NK-92 treated with Interleukin-12 subunit alpha and Interleukin-12 subunit beta, amount 100 ng/mL, for 24 hours (cell line): Measurements from ENCODE around the gene ZCCHC24.

ENCODE experiments used
- DNase-seq: peaks from one replicate; lab custom pipeline; 2025; lab: John Stamatoyannopoulos, UW

Gene ZCCHC24

DNA sequence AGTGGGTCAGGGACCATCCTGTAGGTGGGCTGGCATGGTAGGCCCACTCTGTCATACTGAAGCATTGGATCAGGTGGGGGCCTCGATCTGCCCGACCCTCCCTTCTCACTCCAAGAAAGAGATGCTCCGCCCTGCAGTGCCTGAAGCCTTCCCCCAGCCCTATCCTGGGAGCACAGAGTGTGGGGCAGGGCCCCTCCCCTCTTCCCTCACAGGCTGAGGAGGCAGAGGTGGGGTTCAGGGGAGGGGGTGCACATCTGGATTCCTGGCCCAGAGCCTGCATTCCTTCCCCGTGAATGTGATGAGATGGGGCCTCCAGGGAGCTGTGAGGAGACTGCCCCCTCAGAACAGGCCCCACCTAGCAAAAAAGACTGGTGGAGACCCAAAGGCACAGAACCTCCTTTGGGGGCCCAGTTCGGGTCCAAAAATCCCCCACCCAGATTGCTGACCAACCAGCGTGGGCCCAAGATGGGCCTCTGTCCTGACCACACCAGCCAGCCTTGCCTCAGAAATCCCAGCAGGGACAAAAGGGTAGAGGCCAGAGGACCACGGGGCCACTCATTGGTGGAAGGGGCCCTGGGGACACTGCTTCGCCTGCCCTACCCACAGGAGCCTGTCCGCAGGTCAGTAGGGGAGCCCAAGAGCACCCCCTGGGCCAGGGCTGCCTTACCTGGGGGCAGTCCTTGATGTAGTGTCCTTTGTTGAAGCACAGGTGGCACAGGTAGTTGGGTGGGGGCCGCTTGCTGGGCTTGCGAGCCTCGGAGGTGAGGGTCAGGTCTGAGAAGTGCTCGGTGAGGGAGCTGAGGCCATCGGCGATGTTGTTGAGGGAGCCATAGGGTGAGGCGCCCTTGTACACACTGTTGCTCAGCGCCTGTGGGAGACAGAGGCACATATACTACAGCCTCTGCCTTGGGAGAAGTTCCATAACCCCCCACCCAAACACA, 13.3 kb downstream of the ZCCHC24 start:
- DNase-seq, result no peak

DNA sequence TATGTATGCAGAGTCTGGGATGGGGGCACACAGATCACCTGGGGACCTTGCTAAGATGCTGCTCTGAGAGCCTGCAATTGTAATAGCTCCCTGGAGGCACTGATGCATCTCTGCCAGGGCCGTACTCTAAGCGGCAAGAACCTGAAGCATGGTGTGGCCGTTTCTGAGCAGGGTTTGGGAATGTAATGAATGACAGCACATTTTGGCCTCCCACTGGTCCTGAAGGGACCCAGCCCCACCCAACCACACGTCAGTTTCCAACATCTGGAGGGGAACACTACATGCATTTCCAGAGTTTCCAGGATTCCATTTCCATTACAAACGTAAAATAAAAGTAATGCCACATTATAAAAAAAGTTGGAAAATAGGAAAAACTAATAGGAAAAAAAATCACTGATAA, 14.0 kb downstream of the ZCCHC24 start:
- DNase-seq, result no peak

DNA sequence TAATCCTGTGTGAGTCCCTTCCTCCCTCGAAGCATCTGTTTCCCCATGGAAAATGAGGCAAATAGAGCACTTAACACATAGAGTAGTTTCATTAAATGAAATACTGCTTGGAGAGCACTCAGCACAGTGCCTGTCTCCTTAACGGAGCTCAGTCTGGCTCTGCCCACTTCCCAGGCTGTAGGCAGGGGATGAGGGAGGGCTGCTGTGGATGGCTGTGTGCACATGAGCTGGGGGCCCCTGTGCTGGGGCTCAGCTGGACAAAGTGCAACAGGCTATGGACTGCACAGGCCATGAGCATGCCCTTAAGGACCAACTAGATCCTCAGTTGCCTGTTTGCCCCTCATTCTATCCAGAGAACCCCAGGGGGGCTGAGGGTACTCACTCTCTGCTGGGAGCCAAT, 14.5 kb downstream of the ZCCHC24 start:
- no peak for DNase-seq

DNA sequence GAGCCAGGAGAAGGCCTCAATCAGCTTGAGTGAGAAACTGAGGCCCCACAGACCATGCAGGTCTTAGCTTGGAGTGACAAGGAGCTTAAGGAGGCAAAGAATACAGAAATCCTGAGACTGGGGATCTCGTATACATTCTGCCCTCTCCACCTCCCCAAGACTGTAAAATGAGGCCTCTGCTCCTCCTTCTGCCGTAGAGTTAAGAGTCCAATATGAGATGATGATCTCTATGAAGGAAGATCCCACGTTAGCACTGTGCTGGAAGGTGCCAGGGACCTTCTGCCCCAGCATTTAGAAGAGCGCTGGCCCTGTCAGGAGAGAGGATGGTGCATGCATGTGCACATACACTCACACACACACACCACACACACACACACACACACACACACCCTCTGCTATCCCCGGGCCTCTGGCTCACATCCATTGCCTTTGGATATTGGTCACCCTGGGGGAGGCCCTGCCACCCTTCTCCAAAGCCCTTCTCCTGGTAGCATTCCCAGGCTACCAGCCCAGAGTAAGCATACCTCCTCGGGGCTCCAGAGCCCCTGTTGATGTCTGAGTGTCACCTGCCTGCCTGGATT, 15.0 kb downstream of the ZCCHC24 start:
- DNase-seq, result no peak

GRCh38 chr10:79429751-79430150, 15.7 kb downstream of the ZCCHC24 start:
- DNase-seq, result no peak

- DNase-seq, result no peak
Measured at GRCh38 chr10:79427965-79428364, 17.5 kb downstream of the ZCCHC24 start.

DNA sequence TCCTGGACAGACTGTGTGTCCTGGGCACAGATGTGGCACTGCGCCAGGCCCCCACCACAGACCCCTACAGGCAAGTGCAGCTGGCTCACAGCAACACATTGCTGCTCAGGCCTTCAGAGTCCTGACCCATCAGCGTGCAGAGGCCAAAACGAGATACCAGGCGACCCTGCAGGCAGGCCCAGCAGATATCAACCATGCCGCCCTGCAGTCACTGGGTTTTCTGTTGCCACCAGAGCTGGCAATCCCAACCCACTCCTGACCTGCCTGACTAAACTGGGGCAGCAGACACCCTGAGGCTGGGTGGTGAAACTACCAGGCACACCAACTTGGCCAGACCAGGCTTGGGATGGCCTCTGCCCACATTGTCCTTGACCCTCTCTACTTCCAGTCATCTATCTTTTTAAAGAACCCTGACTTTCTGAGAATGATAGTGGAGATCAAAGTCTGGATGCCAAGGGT, 20.3 kb downstream of the ZCCHC24 start:
- no peak for DNase-seq

DNA sequence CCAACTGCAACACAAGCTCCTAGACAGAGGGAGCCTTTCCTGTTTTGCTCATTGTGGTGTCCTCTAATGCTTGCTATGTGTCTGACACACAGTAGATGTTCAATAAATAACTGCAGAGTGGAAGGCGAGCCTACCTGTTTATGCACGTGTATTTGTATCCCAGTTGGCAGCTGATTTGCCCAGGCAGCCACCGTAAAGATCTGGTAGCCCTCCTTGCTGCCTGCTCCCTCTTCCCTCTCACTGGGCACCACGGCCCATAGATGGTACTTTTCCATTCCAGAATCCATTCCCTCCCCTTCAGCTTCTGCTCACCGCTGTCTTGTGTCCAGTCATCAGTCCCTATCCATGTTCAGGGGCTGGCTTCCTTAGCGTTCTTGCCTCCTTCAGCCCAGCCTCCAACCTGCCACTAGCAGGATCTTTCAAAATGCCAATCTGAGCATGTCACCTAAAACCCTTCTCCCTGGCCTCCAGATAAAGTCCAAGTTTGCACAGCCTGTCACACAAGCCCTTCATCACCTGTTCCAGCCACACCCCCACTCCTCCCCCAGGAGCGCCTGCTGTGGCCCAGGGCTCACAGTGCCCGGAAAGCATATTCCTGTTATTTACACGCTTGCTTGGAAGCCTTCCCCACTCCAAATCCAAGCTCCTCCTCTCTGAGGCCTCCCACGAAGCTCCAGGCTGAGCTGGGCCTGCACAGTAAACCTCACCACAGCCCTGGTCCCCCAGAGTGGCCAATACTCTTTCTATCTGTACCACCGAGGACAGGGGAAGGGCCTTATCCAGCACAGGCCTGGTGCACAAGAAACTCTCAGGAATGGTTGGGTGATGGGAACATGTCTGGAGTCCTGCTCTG, 21.0 kb downstream of the ZCCHC24 start:
- no peak for DNase-seq

- DNase-seq, result no peak
Measured at GRCh38 chr10:79422178-79422892, 23.1 kb downstream of the ZCCHC24 start.

DNA sequence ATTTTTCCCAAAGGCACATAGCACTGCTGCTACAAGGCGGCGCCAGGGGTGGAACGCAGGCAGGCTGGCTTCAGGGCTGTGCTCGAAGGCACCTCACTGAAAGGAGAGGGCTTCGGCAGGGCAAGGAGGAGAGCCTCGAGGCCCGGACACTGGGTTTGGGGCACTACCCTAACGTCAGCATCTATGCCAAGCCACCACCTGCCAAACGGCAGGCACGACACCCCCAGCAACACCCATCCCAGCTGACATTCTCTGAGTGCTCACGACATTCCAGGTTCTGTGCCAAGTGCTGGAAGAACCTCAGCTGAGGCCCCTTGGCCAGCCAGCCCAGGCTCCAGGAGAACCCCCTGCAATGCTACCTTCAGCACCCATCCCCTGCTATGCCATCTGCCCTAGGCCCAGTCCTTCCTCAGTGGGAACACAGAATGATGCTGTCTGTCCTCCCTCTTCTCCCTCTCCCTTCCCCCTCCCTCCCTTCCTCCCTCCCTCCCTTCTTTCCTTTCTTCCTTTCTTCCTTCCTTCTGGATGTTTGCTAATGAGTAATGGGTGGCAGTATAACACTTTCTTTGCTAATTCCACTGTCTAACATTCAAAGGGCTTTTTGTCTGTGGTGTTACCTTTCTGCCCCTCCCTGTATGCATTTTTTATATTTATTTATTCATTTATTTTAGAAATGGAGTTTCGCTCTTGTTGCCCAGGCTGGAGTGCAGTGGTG, 24.3 kb downstream of the ZCCHC24 start:
- DNase-seq, result no peak

GRCh38 chr10:79418886-79419595, 26.4 kb downstream of the ZCCHC24 start:
- no peak for DNase-seq

DNA sequence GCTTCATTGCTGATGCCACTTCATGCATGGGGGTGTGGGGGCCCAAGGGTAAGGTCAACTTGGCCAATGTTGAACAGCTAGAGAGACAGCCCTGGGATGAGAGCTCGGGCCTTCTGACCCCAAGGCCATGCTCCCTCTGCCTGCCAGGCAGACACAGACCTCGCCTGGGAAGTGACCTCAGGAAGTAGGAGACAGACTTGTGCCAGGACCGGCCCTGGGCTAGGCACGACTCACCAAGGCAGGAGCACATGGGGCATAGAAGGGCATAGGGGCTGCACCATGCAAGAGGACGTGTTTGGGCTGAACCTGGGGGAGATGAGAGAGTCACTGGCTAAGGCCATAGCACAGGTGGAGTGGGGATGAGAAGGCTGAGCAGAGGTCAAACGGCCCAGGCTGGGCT, 27.1 kb downstream of the ZCCHC24 start:
- no peak for DNase-seq

DNA sequence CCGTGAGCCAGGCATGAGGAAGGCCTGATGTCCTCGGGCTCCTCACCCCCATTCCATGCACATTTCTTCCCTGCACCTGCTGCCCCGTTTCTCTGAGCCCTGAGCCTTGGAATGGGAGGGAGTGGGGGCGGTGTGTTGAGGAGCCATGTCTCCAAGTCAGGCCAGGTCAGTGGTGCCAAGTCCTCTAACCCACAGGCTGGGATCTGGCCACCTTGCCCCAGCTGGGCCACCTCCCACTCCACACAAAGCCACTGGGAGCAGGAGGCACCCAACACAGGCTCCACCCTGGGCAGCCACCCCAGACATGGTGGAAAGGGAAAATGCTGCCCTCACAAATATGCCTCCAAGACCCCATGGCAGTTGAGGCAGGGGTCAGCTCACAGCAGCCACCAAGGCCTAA, 27.7 kb downstream of the ZCCHC24 start:
- DNase-seq, result no peak

- no peak for DNase-seq
Measured at GRCh38 chr10:79417266-79417665, 28.2 kb downstream of the ZCCHC24 start.

DNA sequence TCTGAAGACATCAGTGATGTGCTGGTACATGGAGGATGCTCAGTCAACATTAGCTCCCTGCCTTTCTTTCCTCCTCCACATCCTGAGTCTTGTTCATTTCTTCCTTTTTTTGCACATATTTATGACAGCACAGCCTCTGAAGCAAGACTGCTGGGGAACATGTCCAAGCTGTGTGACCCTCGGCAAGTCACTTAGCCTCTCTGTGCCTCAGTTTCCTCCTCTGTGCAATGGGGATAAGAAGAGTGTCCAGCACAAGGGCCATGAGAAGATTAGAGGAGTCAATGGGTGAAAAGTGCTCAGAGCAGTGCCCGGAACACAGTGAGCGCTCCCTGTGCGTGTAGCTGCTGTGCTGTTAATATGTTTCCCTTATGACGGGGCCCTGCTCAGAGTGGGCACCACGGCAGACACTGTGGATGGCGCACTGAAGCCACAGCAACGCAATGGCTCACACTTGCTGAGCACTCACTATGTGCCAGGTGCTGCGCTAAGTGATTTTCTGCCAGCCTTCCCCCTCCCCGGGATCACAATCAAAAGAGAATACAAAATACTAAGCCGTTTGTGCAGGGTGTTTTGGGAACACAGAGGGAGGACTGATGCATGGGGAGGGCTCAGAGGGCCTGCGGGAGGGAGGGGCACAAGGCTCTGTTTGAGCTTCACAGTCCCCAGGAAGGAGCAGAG, 28.7 kb downstream of the ZCCHC24 start:
- DNase-seq, result no peak

DNA sequence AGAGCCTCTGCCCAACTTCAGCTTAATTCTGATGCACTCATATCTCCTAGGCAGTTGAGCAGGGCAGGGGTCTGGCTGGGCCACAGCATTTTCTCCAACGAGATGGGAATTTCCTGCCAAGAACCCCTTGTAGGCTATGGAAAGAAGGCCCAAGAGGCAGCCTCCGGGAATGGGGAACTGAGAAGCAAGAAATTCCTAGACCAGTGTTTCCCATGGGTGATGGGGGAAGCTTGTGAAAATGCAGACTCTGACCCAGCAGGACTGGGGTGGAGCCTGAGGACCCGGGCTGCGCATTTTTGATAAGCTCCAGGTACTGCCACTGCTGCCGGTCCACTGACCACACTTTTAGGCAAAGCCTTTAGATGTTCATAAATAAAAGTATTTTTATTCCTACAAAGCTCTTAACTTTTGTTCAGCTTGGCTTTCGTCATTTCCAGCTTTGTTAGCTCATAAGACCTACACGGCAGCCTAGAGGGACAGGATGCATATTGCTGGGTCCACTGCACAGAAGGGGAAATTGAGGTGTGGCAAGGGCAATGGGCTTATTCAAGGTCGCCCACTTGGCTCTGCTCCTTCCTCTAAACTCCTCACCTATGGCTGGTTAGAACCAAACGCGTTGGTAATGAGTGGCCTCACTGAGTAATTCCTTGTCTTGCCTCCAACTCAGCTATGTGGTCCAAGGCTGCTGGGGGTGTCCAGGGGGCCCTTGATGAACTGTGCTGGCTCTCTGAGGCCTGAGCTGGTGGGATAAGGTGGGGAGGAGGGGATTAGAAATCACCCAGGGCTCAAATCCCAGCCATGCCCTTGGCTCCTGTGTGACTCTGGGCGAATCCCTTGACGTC, 29.5 kb downstream of the ZCCHC24 start:
- DNase-seq, result no peak

- DNase-seq, result no peak
Measured at GRCh38 chr10:79414714-79415113, 30.7 kb downstream of the ZCCHC24 start.

DNA sequence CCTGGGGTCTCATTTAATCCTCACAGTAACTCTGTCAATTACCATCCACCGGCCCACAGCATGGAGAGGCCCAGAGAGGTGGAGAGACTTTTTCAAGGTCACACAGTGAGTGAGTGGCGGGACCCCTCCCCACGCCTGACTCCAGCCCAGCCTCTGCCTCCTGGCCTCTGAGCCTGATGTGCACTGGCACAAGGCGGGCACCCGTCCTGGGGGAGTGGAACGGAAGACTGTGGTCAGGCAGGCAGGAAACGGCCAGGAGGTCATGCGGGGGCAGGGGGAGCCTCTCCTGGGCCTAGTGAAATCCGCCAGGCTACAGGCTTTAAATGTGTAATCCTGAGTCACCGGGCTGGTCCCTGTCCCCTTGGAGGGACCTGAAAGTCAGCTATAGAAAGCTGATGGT, 32.2 kb downstream of the ZCCHC24 start:
- no peak for DNase-seq

DNA sequence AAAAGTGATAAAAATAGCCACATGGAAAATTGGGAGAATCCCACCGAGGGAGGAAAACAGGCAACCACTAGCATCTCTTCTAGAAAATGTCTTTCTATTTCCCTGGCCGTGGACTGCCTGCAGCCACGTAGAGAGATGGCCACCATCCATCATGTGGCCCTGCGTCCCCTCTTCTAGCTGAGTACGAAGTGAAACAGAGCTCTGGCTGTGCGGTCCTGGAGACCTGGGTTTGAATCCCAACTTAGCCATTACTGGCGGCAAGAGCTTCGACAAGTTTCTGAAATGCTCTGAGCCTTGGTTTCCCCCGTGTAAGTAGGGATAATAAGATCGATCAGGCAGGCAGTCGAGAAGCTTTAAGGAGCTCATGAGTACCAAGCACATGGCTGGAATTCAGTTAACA, 32.9 kb downstream of the ZCCHC24 start:
- no peak for DNase-seq
